SIG-M5 treated with dmso at 0.1 percent for 504 hours (cell line): Measurements from ENCODE around the gene KIF20B.

Experiments
- DNase-seq: peaks from one replicate; lab custom pipeline; 2025; ENCODE audit not compliant: unreplicated experiment; lab: John Stamatoyannopoulos, UW

The KIF20B gene, protein sequence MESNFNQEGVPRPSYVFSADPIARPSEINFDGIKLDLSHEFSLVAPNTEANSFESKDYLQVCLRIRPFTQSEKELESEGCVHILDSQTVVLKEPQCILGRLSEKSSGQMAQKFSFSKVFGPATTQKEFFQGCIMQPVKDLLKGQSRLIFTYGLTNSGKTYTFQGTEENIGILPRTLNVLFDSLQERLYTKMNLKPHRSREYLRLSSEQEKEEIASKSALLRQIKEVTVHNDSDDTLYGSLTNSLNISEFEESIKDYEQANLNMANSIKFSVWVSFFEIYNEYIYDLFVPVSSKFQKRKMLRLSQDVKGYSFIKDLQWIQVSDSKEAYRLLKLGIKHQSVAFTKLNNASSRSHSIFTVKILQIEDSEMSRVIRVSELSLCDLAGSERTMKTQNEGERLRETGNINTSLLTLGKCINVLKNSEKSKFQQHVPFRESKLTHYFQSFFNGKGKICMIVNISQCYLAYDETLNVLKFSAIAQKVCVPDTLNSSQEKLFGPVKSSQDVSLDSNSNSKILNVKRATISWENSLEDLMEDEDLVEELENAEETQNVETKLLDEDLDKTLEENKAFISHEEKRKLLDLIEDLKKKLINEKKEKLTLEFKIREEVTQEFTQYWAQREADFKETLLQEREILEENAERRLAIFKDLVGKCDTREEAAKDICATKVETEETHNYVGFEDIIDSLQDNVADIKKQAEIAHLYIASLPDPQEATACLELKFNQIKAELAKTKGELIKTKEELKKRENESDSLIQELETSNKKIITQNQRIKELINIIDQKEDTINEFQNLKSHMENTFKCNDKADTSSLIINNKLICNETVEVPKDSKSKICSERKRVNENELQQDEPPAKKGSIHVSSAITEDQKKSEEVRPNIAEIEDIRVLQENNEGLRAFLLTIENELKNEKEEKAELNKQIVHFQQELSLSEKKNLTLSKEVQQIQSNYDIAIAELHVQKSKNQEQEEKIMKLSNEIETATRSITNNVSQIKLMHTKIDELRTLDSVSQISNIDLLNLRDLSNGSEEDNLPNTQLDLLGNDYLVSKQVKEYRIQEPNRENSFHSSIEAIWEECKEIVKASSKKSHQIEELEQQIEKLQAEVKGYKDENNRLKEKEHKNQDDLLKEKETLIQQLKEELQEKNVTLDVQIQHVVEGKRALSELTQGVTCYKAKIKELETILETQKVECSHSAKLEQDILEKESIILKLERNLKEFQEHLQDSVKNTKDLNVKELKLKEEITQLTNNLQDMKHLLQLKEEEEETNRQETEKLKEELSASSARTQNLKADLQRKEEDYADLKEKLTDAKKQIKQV (N-terminal part only)

DNA sequence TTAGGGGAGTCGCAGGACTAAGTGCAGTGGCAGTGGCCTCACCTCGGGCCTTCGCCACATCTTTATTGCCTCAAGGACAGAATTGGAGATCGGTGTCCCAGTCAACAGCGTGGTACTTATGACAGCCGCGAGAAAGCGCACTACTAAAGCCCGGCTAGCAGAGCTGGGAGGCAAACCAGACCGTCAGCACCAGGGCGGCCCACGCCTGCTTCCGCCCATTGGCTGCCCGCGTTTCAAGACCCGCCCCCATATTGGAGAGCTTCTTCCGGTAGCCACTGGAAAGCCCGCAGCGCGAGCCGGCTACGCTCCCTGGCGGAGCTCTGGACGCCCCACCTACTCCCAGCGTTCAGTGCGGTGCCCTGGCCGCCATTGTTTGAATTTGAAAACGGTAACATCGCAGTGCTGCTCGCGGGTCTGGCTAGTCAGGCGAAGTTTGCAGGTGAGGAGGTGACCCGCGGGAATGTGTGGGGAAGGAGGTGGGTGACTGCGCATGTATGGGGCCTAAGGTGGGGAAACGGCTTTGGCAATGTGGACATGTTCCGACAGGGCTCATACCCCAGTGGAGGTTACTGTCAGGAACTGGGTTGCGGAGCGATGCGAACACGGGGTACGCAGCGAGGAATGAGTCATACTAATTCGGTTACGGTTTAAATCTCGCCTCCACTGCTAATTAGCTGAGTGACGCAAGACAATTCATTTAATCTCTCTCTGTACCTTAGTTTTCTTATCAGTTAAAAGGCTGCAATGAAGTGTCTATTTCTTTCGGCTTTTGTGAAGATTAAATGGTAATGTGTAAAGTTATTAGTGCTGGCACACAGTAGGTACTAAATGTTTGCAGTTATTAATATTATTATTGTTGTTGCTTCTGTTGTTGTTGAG is at the start of gene KIF20B:
TSS of gene KIF20B (plus strand) at position 349 of the 879 bp plus-strand sequence. CDS start 3,705 bp downstream, outside the sequence.
- DNase-seq = peak; percentile 95

DNA sequence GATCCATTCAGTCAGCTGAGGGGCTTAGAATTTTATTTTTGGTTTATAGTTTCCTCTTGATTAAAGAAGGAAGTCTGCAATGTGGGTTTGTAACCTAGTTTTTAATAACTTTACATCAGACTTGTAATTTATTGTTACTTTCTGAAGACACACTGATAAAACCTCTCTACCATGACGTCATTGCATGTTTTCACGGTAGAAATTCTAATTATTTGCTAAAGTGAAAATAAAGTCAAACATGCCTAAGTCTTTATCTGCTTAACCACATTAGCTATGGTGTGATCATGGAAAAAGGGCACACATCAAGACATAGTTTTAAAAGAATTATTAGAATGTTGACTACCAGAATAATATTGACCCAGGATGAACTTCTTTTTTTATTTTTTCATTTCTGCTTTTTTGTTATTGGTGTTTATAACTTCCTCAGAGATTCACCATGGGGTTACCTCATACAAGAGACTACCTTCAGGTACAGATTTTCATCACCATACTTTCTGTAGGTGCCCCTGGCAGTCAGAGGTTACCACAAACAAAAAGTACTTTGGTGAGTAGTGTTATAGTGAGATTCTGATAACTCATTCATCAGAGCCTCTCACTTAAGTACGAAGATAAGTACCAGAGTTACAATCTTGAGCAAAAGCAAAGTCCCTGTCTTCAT is 49.3 kb upstream of the KIF20B start:
- no peak for DNase-seq

DNA sequence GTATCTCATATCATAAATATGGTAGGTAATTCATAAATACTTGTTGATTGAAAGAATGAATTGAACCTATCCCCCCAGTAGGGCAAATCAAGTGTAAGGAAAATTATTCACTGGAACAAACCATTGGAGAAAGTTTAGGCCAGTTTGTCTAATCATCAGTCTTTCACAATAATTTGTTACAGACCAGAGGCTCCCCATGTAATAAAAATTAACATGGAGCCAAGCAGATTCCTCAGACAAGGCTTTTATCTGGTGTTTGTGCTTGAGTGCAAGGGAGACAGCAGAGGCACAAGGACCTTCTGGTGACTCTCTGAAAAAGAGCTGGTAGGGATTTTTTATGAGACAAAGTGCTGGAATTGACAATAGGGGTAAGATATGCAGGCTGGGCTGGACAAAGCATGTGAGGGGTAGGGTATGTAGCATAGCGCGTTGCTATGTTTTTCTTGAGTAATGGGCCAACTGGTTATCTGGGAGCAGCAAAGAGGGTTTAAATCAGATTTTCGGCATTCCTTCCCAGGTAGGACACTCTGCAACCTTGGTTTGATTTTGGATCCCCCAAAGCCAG is 48.5 kb upstream of the KIF20B start:
- no peak for DNase-seq

DNA sequence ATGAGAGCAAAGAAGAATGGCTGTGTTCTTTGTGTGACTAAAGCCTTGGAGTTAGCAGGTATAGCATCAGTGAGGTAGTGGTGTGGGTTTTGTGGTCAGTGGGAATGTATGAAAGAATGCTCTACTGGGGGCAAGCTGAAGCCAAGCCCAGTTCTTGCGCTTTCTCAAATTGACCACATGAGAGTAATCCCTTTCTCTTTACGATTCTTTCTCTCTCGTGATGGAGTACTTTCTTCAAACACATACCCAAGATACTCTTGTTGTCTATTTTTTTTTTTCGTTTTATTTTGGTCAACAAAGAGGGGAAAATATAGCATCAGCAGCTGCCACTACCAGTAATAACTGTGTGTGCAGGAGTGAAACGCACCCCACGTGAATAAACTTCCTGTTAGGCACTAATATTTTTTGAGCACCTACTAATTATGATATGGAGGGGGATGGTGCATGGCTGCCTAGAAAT is 48.0 kb upstream of the KIF20B start:
- no peak for DNase-seq

DNA sequence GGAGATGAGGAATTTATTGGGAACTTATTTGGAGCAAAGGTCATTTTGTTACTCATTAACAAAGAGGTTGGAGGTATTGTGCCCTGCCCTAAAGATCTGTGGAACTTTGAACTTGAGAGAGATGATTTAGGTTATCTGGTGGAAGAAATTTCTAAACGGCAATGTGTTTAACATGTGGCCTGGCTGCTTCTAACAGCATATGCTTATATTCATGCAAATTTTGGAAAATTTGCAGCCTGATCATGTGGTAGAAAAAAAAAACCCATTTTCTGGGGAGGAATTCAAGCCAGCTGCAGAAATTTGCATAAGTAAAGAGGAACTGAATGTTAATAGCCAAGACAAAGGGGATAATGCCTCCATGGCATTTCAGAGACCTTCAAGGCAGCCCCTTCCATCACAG is 45.7 kb upstream of the KIF20B start:
- no peak for DNase-seq

DNA sequence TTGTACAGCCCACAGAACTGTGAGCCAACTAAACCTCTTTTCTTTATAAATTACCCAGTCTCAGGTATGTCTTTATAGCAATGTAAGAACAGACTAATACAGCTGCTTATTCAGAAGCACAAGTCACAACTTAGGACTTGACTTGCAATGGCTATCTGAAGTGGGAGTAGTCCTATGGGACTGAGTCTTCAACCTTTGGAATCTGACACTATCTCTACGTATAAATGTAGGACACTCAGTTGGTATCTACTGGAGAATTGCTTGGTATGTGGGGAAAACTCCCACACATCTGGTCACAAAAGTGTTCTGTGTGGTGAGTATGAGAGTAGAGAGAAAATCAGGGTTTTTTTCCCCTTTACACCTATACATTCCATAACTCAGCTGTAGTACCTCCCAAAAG is 44.1 kb upstream of the KIF20B start:
- no peak for DNase-seq

DNA sequence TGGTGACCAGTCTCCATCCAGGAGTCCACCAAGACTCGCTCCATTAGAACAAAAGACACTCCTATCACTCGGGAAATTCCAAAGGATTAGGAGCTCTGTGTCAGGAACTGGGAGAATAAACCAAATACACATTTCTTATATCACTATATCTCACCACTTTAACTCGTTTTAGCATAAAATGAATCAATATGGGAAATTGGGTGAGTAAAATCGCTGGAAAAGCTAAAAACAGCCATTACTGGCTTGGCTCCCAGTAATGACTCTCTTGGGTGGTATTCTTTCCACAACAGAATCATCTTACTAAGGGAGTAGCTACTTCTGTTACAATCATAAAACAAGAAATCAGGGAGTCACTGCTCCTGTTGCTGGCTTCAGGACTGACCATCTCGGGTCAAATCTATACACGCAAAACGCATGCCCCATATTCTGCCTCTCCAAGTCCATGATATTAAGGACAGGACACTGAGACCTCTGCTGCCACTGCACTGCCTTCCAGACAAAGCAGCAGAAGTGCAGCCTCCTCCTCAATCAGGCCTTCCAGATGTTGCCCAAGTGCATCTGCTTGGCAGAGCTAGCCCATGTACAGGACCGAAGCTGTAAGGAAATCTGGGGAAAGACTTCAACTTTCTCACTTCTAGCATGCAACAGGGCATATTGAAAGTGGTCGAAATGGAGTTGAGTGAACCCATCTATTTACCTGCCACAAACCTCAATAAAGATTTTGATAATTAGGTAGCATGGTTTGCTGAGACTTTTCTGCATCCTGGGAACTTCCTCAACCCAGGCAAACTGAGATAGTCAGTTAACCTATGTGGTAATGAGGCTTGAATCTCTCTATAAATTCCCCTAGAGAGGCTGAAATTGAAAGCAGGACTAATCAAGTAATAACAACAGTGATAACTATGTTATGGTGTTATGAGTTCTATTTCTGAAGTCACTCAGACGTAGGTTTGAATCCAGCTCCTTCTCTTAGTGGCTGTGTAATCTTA is 42.0 kb upstream of the KIF20B start:
- DNase-seq = no peak

DNA sequence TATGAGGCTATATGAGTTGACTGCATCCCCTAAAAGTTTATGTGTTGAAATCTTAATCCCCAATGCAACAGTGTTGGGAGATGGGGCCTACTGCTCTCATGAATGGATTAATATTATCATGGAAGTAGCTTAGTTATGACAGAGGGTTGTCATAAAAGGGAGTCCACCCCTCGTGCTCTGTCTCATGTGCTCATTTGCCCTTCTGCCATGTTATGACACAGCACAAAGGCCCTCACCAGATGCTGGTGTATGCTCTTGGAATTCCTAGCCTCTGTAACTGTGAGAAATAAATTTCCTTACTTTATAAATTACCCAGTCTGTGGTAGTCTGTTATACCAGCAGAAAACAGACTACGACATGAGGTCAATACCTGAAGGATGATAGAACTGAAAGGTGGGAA is 38.8 kb upstream of the KIF20B start:
- DNase-seq = no peak

DNA sequence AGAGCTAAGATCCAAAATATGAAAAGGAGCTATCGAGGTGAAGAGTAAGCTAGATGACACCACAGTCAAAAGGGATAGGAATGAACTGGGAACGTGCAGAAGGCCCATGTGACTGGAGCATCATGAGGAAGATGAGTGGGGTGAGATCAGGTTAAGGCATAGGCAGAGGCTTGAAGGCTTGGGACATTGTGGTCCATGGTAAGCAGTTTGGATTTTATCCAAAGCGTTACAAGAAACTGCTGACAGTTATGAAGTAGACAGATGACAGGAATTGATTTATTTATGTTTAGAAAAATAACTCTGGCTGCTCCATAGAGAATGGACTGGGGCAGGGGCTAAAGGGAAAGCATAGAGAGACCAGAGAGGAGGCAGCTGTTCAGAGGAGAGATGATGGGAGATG is 38.2 kb upstream of the KIF20B start:
- no peak for DNase-seq

DNA sequence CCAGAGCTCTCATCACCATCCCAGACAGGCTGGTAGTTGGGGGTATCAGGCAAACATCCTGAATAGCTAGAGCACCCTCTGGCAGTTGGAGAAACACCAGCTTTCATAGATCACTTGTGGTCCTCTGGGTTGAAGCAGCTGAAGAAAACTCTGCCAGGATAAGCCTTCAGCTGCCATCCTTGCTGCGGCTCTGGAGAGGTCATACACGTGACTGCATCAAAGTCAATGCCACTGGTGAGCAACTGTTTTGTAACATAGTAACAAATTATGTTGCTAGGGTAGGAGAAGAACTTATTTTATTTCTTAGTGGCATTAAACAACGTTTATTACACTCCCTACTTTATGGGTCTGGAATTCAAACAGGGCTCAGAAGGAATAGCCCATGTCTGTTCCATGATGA is 37.2 kb upstream of the KIF20B start:
- no peak for DNase-seq

DNA sequence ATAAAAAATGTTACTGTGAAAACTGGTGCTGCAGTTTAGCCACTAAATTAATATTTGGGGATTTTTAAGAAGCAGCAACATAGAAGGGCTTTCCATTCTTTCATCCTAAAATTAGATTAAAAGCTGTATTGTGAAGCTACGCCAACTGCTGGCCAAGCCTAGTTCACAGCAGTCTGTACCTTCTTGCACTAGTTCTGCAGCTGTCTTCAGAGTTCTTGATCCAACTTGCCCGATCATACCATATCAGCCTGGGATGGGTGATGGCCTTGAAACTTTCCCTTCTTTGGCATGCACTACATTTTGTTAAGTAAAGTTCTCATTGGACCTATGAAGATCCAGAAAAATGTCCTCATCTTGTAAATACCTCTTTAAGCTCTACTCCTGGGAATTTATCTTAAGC is 36.1 kb upstream of the KIF20B start:
- DNase-seq = no peak

DNA sequence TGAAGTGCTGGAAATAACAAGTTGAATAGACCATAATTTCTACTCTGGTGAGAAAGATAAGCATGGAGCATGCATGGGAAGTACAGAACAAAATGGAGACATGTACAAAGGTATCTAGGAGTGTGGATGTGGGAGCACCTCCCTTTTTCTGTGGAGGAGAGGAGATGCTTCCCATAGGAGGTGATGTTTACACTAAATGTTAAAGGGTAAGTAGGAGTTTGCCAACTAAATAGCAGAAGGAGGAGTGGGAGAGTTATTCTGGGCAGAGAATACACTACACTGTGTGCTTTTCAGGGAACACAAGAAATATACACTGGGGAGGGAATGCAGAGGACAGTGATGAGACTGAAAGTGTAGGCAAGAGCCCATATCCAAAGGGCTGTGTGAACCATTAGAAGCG is 35.3 kb upstream of the KIF20B start:
- no peak for DNase-seq

DNA sequence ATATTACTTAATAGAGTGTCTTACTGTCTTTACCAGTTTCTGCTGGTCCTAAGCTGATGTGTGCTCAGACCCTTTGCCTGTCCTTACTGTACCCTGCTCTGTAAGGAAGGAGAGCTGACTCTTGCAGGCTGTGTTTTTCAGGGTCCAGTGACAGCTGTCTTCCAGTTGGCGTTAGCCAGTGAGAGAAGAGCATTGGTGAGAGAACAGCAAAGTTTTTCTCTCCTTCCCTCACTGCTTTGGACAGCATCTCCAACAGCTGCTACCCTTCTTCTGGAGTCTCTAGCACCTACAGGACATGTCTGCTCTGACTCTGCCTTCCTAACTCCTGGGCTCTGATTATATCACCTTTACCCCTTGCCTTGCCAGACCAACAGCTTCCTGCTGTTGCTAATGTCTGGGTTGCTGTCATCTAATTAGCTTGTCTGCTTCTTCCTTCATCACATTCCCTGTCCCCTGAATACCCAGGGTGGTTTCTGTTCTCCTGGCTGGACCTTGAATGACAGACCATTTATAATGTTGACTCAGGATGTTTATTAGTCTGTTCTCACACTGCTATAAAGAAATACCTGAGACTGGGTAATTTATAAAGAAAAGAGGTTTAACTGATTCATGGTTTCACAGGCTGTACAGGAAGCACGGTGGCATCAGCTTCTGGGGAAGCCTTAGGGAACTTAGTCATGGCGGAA is 32.9 kb upstream of the KIF20B start:
- no peak for DNase-seq

DNA sequence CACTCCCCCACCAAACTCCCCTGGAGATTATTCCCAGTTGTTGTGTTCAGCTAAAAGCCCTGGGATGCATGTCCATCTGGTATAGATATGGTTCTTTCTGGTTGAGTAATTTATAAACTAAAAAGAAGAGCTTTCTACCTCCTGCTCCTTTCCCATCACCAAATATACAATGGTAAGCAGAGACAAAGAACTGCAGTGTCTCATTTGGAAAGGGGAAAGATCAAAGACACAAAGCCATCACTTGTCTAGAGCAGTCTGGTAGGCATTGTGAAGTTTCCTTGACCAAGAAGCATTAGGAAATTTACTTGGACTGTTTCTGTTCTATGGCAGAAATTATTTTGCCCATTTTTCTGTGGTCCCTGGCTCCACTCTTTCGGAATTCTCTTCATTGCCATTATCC is 31.4 kb upstream of the KIF20B start:
- no peak for DNase-seq

DNA sequence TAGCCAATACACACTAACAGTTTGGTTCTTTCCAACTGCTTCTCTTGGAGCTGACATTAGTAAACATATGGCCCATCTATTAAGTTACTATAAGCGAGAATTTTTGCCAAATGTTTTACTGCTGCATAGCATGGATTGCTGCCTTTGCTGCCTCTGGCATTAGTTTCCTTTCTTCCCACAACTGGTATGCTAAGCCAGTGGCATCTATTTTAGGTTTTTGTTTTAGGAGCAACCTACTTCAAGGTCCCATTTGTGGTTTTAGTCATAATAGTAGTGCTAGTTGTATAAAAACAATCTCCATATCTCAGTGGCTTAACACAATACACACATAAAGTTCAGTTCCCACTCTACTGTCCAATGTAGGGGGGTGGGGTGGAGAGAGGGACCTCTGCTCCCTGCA is 30.5 kb upstream of the KIF20B start:
- DNase-seq = no peak

DNA sequence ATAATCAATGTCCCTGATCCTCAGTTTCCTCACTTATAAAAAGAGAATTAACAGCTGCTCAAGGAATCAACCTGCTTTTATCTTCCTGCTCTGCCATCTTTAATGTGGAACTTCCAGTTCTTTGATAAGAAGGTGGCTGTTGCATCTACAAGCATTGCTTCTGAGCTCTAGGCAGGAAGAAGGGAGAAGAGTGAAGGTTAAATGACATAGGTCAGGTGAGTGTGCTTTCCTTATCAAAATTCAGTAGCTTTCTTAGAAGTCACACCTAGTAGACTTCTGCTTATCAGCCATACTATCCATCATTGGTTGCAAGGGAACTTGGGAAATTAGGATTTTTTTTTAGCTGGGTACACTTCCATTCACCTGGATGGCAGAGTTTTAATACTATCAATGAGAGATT is 24.0 kb upstream of the KIF20B start:
- no peak for DNase-seq

DNA sequence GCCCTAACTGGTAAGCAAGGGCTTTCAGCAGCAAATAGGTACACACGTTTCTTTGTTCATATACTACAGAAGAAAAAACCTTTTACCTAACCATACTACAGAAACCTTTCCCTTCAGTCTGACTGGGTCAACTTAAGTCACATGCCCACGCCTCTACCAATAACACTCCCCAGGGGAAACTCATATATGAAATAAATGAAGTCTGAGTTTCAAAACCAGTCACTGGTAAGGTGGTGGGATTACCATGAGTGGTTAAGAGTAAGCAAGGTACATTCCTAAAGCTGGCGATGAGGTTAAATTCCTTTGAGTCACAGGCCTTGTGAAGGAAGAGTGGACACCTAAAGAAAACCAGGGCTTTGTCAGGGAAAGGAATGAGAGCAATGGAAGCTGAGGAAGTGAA is 21.4 kb upstream of the KIF20B start:
- no peak for DNase-seq

DNA sequence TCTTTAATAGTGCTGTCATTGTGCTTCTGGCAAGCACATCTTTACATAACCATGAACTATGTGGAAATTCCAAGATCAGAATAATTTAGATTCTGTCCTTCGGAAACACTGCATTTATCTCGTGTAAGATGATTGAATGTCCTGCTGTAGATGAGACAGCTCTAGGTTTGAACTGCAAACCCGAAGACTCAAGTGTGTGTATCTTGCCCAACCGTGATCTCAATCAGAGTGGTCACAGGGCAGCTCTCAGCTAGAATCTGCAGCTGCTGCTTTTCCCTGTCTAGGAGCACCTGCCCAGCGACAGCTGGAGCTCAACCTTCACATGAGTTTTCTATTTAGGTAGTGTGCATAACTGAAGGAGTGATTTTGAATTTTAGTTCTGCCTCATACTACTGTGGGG is 17.5 kb upstream of the KIF20B start:
- no peak for DNase-seq
